Hepatocyte (in vitro differentiated cells): ENCODE results near the gene TCAP. TPM values are rescaled to one million over a fixed set of nuclear protein-coding genes. Genes with fewer than 3 reads are reported as not detected.
A peak's percentile ranks its signal among the peaks of the same experiment; 100 is the strongest.

ENCODE experiments used
- DNase-seq: peaks from one replicate; pipeline ENCODE4 v3.0.0-alpha.2; 2016; ENCODE audit warnings: low spot score
- H2AFZ ChIP-seq: fragments of 200-600 bp; sonication (generic); 2 replicates; pipeline ENCODE4 v1.6.0; 2016; ENCODE audit warnings: antibody characterized with exemption, mild to moderate bottlenecking
- H3K27ac ChIP-seq: fragments of 200-600 bp; sonication (generic); 2 replicates; pipeline ENCODE4 v1.5.1; 2016; ENCODE audit warnings: mild to moderate bottlenecking
- H3K27me3 ChIP-seq: fragments of 200-600 bp; sonication (generic); 2 replicates; pipeline ENCODE4 v1.6.1; 2016
- H3K36me3 ChIP-seq: fragments of 200-600 bp; sonication (generic); replicated peaks from 2 replicates; pipeline ENCODE4 v1.5.1; 2016; ENCODE audit warnings: low read depth; ENCODE audit not compliant: insufficient read depth
- H3K4me1 ChIP-seq: fragments of 200-600 bp; sonication (generic); 2 replicates; pipeline ENCODE4 v1.5.1; 2016; ENCODE audit warnings: mild to moderate bottlenecking, moderate library complexity; ENCODE audit not compliant: insufficient read depth
- H3K4me2 ChIP-seq: fragments of 200-600 bp; sonication (generic); 2 replicates; pipeline ENCODE4 v1.6.0; 2016
- H3K4me3 ChIP-seq: fragments of 200-600 bp; sonication (generic); 2 replicates; pipeline ENCODE4 v1.5.1; 2016; ENCODE audit warnings: mild to moderate bottlenecking
- H3K79me2 ChIP-seq: fragments of 200-600 bp; sonication (generic); 2 replicates; pipeline ENCODE4 v1.6.0; 2017; ENCODE audit warnings: mild to moderate bottlenecking
- H3K9me2 ChIP-seq: fragments of 200-600 bp; sonication (generic); replicated peaks from 2 replicates; pipeline ENCODE4 v1.6.0; 2017; ENCODE audit warnings: mild to moderate bottlenecking; ENCODE audit not compliant: insufficient read depth
- H3K9me3 ChIP-seq: fragments of 200-600 bp; sonication (generic); 2 replicates; pipeline ENCODE4 v1.5.1; 2016; ENCODE audit warnings: low read depth, mild to moderate bottlenecking
- H4K20me1 ChIP-seq: fragments of 200-600 bp; sonication (generic); 2 replicates; pipeline ENCODE4 v1.6.0; 2016; ENCODE audit warnings: mild to moderate bottlenecking; ENCODE audit not compliant: insufficient read depth, poor library complexity, severe bottlenecking
- CTCF ChIP-seq: fragments of 200-600 bp; sonication (generic); IDR thresholded peaks from 2 replicates; pipeline ENCODE4 v1.5.1; 2016; ENCODE audit warnings: antibody characterized with exemption, mild to moderate bottlenecking; ENCODE audit not compliant: poor library complexity
- EZH2 ChIP-seq: fragments of 200-600 bp; sonication (generic); IDR thresholded peaks from 2 replicates; pipeline ENCODE4 v1.6.1; 2016; ENCODE audit warnings: antibody characterized with exemption, mild to moderate bottlenecking, borderline replicate concordance
- EZH2phosphoT487 ChIP-seq: fragments of 200-600 bp; sonication (generic); IDR thresholded peaks from one replicate; pipeline ENCODE4 v1.6.1; 2018; ENCODE audit warnings: antibody characterized with exemption, mild to moderate bottlenecking, low read depth, moderate library complexity; ENCODE audit not compliant: unreplicated experiment, severe bottlenecking
- WGBS: methylation state at CpG from one replicate; pipeline ENCODE4 v1.1.6; 2016; ENCODE audit warnings: low lambda C conversion rate; ENCODE audit errors: missing lambda C conversion rate; 5-methylcytosine and 5-hydroxymethylcytosine counted together
- polyA plus RNA-seq: library from polyadenylated mRNA; unstranded; fragments of >200 nt; fragmentation: Nextera tagmentation; extraction: Ambion mirVana; gene quantifications from 2 replicates; pipeline ENCODE4 v1.2.1, GENCODE V29; 2016
- total RNA-seq: library from RNA; depleted of rRNA; stranded (reverse); fragments of >200 nt; gene quantifications from 2 replicates; pipeline ENCODE4 v1.2.3, GENCODE V29; 2014

Gene TCAP
- total and polyA plus RNA-seq, 2 experiments from 2014 or later = 0.64 to 0.90 TPM

GRCh38 chr17:39679521-39680192, 14.5 kb downstream of the TCAP start:
- Histone ChIP-seq H3K9me2 (no peaks in the 10 kb centered on the region), H2AFZ (no peak overlapping the region), H3K79me2 (no peaks in the 10 kb centered on the region), H3K4me3 (no peak overlapping the region), H3K36me3 (no peaks in the 10 kb centered on the region), H3K4me2 (no peak overlapping the region), H3K9me3 (no peaks in the 10 kb centered on the region), H3K4me1 (peaks cover 39% of the 10 kb centered on the region), H3K27me3 (no peaks in the 10 kb centered on the region), H4K20me1 (no peaks in the 10 kb centered on the region), H3K27ac (peak overlapping the region; percentile 89)
- TF ChIP-seq CTCF (no peak), EZH2 (no peak), EZH2phosphoT487 (no peak)
- no peak for DNase-seq
- 94% methylated on average over 12 of the region's 12 CpGs for WGBS

- Histone ChIP-seq H3K9me2 (no peaks in the 10 kb centered on the region), H3K4me1 (peaks cover 19% of the 10 kb centered on the region), H3K27me3 (no peaks in the 10 kb centered on the region), H3K4me2 (no peak overlapping the region), H3K4me3 (no peak overlapping the region), H2AFZ (no peak overlapping the region), H3K79me2 (no peaks in the 10 kb centered on the region), H3K27ac (no peak overlapping the region), H4K20me1 (no peaks in the 10 kb centered on the region), H3K9me3 (no peaks in the 10 kb centered on the region), H3K36me3 (no peaks in the 10 kb centered on the region)
- DNase-seq = no peak
- 93% methylated on average over 9 of the region's 9 CpGs for WGBS
- no peak for TF ChIP-seq CTCF
- TF ChIP-seq EZH2phosphoT487 = no peak
- no peak for TF ChIP-seq EZH2
Measured at GRCh38 chr17:39683295-39683939, 18.3 kb downstream of the TCAP start.

GRCh38 chr17:39684369-39685192, 19.4 kb downstream of the TCAP start:
- no peak overlapping the region for H3K4me3 ChIP-seq
- H3K9me2 ChIP-seq = no peaks in the 10 kb centered on the region
- no peak overlapping the region for H2AFZ ChIP-seq
- H3K27me3 ChIP-seq = no peaks in the 10 kb centered on the region
- no peaks in the 10 kb centered on the region for H4K20me1 ChIP-seq
- no peak overlapping the region for H3K4me2 ChIP-seq
- no peaks in the 10 kb centered on the region for H3K36me3 ChIP-seq
- TF ChIP-seq EZH2 (no peak), CTCF (no peak), EZH2phosphoT487 (no peak)
- WGBS = 96% methylated on average over 12 of the region's 12 CpGs
- no peak for DNase-seq
- H3K9me3 ChIP-seq = no peaks in the 10 kb centered on the region
- no peaks in the 10 kb centered on the region for H3K79me2 ChIP-seq
- peaks cover 17% of the 10 kb centered on the region for H3K4me1 ChIP-seq
- no peak overlapping the region for H3K27ac ChIP-seq
